Loucy (cell line): ENCODE results near the gene RSPO4.

Experiments
- H2AFZ ChIP-seq: fragments of 200-600 bp; sonication (generic); 2 replicates; pipeline ENCODE4 v1.6.0; 2016; ENCODE audit warnings: antibody characterized with exemption, mild to moderate bottlenecking, low read length, moderate library complexity
- H3F3A ChIP-seq: fragments of 200-600 bp; 2 replicates; pipeline ENCODE4 v1.6.0; 2016; ENCODE audit warnings: antibody characterized with exemption, low read depth, mild to moderate bottlenecking
- H3K27me3 ChIP-seq: fragments of 200-600 bp; sonication (generic); 2 replicates; pipeline ENCODE4 v1.6.1; 2014; ENCODE audit warnings: low read length, mild to moderate bottlenecking; ENCODE audit not compliant: insufficient read depth, poor library complexity, severe bottlenecking
- H3K36me3 ChIP-seq: fragments of 200-600 bp; sonication (generic); 2 replicates; pipeline ENCODE4 v1.6.1; 2016; ENCODE audit warnings: low read length; ENCODE audit not compliant: insufficient read depth
- H3K4me1 ChIP-seq: fragments of 200-600 bp; sonication (generic); 2 replicates; pipeline ENCODE4 v1.5.1; 2014; ENCODE audit warnings: low read length, mild to moderate bottlenecking; ENCODE audit not compliant: insufficient read depth, poor library complexity, severe bottlenecking
- H3K4me2 ChIP-seq: fragments of 200-600 bp; sonication (generic); 2 replicates; pipeline ENCODE4 v1.6.0; 2014; ENCODE audit warnings: antibody characterized with exemption, low read length, low read depth, mild to moderate bottlenecking; ENCODE audit not compliant: poor library complexity, severe bottlenecking
- H3K4me3 ChIP-seq: fragments of 200-600 bp; sonication (generic); 2 replicates; pipeline ENCODE4 v1.5.1; 2014; ENCODE audit warnings: low read length, mild to moderate bottlenecking, mixed read lengths; ENCODE audit not compliant: poor library complexity, severe bottlenecking
- H3K79me2 ChIP-seq: fragments of 200-600 bp; sonication (generic); 2 replicates; pipeline ENCODE4 v1.6.1; 2014; ENCODE audit warnings: low read length; ENCODE audit not compliant: insufficient read depth
- H3K9ac ChIP-seq: fragments of 200-600 bp; sonication (generic); 2 replicates; pipeline ENCODE4 v1.6.0; 2014; ENCODE audit warnings: mild to moderate bottlenecking, low read depth, low read length, moderate library complexity; ENCODE audit not compliant: poor library complexity, severe bottlenecking
- H3K9me2 ChIP-seq: fragments of 200-600 bp; sonication (generic); replicated peaks from 2 replicates; pipeline ENCODE4 v1.6.1; 2016; ENCODE audit warnings: low read depth, low read length, mixed read lengths
- H3K9me3 ChIP-seq: fragments of 200-600 bp; sonication (generic); 2 replicates; pipeline ENCODE4 v1.6.1; 2014; ENCODE audit warnings: mild to moderate bottlenecking, antibody characterized with exemption, low read length, low read depth; ENCODE audit not compliant: insufficient read depth
- H4K20me1 ChIP-seq: fragments of 200-600 bp; sonication (generic); 2 replicates; pipeline ENCODE4 v1.6.0; 2014; ENCODE audit warnings: antibody characterized with exemption, low read length, mild to moderate bottlenecking; ENCODE audit not compliant: insufficient read depth, poor library complexity, severe bottlenecking
- CTCF ChIP-seq: fragments of 200-600 bp; sonication (generic); conservative IDR thresholded peaks from 2 replicates; pipeline ENCODE4 v1.5.1; 2014; ENCODE audit warnings: mild to moderate bottlenecking, antibody characterized with exemption, low read length
- EZH2phosphoT487 ChIP-seq: fragments of 200-600 bp; IDR thresholded peaks from 2 replicates; pipeline ENCODE4 v1.6.1; 2018; ENCODE audit warnings: antibody characterized with exemption, mild to moderate bottlenecking, moderate library complexity, borderline replicate concordance

The RSPO4 gene

GRCh38 chr20:991850-992249, 10.3 kb downstream of the RSPO4 start:
- Histone ChIP-seq H2AFZ (no peak overlapping the region), H3K4me3 (no peak overlapping the region), H3K79me2 (no peaks in the 10 kb centered on the region), H3K9me2 (no peaks in the 10 kb centered on the region), H3K4me2 (no peak overlapping the region), H3K36me3 (no peaks in the 10 kb centered on the region), H3K27me3 (no peaks in the 10 kb centered on the region), H3K4me1 (peaks cover 4% of the 10 kb centered on the region), H3K9ac (no peak overlapping the region), H4K20me1 (no peaks in the 10 kb centered on the region), H3F3A (no peaks in the 10 kb centered on the region), H3K9me3 (no peaks in the 10 kb centered on the region)
- TF ChIP-seq EZH2phosphoT487, result no peak
- TF ChIP-seq CTCF, result no peak

- no peak overlapping the region for H2AFZ ChIP-seq
- no peaks in the 10 kb centered on the region for H3K9me3 ChIP-seq
- TF ChIP-seq CTCF (no peak), EZH2phosphoT487 (no peak)
- no peaks in the 10 kb centered on the region for H4K20me1 ChIP-seq
- no peak overlapping the region for H3K4me3 ChIP-seq
- no peaks in the 10 kb centered on the region for H3K36me3 ChIP-seq
- H3K27me3 ChIP-seq, result no peaks in the 10 kb centered on the region
- H3K9me2 ChIP-seq, result no peaks in the 10 kb centered on the region
- H3K4me1 ChIP-seq, result peaks cover 8% of the 10 kb centered on the region
- no peaks in the 10 kb centered on the region for H3F3A ChIP-seq
- no peaks in the 10 kb centered on the region for H3K79me2 ChIP-seq
- H3K4me2 ChIP-seq, result no peak overlapping the region
- no peak overlapping the region for H3K9ac ChIP-seq
Observed at GRCh38 chr20:990293-990959, 11.7 kb downstream of the RSPO4 start.

GRCh38 chr20:988272-988671, 13.8 kb downstream of the RSPO4 start:
- Histone ChIP-seq H4K20me1 (no peaks in the 10 kb centered on the region), H3K9me2 (no peaks in the 10 kb centered on the region), H3K36me3 (no peaks in the 10 kb centered on the region), H3K9me3 (no peaks in the 10 kb centered on the region), H3K4me3 (no peak overlapping the region), H3F3A (no peaks in the 10 kb centered on the region), H3K9ac (no peak overlapping the region), H3K27me3 (no peaks in the 10 kb centered on the region), H3K4me2 (no peak overlapping the region), H3K79me2 (no peaks in the 10 kb centered on the region), H2AFZ (no peak overlapping the region), H3K4me1 (peaks cover 8% of the 10 kb centered on the region)
- TF ChIP-seq CTCF, result no peak
- no peak for TF ChIP-seq EZH2phosphoT487
